Fibroblast of lung (primary cell): Measurements from ENCODE around the gene NFYC. TPM values are rescaled to one million over a fixed set of nuclear protein-coding genes. Genes with fewer than 3 reads are reported as not detected.

Source experiments
- DNase-seq, 2 donors: peaks; one replicate each; pipeline versions ENCODE4 v3.0.0 to v3.0.0-alpha.2; 2010; ENCODE audit warnings: low read depth in 2 of 2
- H2AFZ ChIP-seq: 2 replicates; pipeline ENCODE4 v1.5.1; 2012; ENCODE audit warnings: low read length, control low read depth, inconsistent platforms
- H3K27ac ChIP-seq: 2 replicates; pipeline ENCODE4 v1.5.1; 2011; ENCODE audit warnings: low read length, control low read depth; ENCODE audit not compliant: insufficient read depth
- H3K27me3 ChIP-seq: 2 replicates; pipeline ENCODE4 v1.5.1; 2011; ENCODE audit warnings: mild to moderate bottlenecking, low read length; ENCODE audit not compliant: control insufficient read depth, insufficient read depth
- H3K36me3 ChIP-seq: 2 replicates; pipeline ENCODE4 v1.5.1; 2011; ENCODE audit warnings: low read length; ENCODE audit not compliant: control insufficient read depth, insufficient read depth
- H3K4me1 ChIP-seq: 2 replicates; pipeline ENCODE4 v1.5.1; 2011; ENCODE audit warnings: low read length; ENCODE audit not compliant: control insufficient read depth, insufficient read depth; ENCODE audit errors: extremely low read depth
- H3K4me2 ChIP-seq: 2 replicates; pipeline ENCODE4 v1.5.1; 2011; ENCODE audit warnings: low read length, control low read depth; ENCODE audit not compliant: insufficient read depth; ENCODE audit errors: extremely low read depth
- H3K4me3 ChIP-seq, 4 experiments: fragments of 200-600 bp in 1 of 4; sonication (generic) in 1 of 4; replicated peaks in 1 of 4; 2 replicates each; pipeline ENCODE4 v1.5.1; 2011 to 2016; ENCODE audit warnings: low read length in 4 of 4, low read depth in 3 of 4, mild to moderate bottlenecking in 3 of 4, control low read depth in 2 of 4, inconsistent platforms in 1 of 4, mixed read lengths in 1 of 4; ENCODE audit not compliant: insufficient read depth in 1 of 4; ENCODE audit errors: control extremely low read depth in 1 of 4
- H3K79me2 ChIP-seq: 2 replicates; pipeline ENCODE4 v1.5.1; 2012; ENCODE audit warnings: mild to moderate bottlenecking, low read length, inconsistent platforms; ENCODE audit not compliant: control insufficient read depth, insufficient read depth
- H3K9ac ChIP-seq: 2 replicates; pipeline ENCODE4 v1.5.1; 2011; ENCODE audit warnings: mild to moderate bottlenecking, low read length, control low read depth; ENCODE audit not compliant: insufficient read depth
- H3K9me3 ChIP-seq: 2 replicates; pipeline ENCODE4 v1.5.1; 2012; ENCODE audit warnings: low read depth, low read length; ENCODE audit not compliant: control insufficient read depth, insufficient read depth
- H4K20me1 ChIP-seq: 2 replicates; pipeline ENCODE4 v1.5.1; 2011; ENCODE audit warnings: low read length; ENCODE audit not compliant: control insufficient read depth, insufficient read depth; ENCODE audit errors: extremely low read depth
- EZH2 ChIP-seq: IDR thresholded peaks from 2 replicates; pipeline ENCODE4 v1.5.1; 2012; ENCODE audit warnings: low read length, control low read depth, mild to moderate bottlenecking; ENCODE audit errors: missing control alignments
- polyA plus RNA-seq, 2 donors: library from polyadenylated mRNA; depleted of rRNA in 1 of 2; stranded (reverse) in 1 of 2; unstranded in 1 of 2; fragments of >200 nt; gene quantifications; 2 replicates each; pipeline ENCODE4 v1.2.1, GENCODE V29; 2011 to 2012; ENCODE audit warnings: missing spikeins in 1 of 2
- total RNA-seq: library from RNA; depleted of rRNA; stranded (reverse); fragments of >200 nt; gene quantifications from 2 replicates; pipeline ENCODE4 v1.2.1, GENCODE V29; 2014
- TF ChIP-seq, protein P1 (sequence below), 2 donors: IDR thresholded peaks in 1 of 2; conservative IDR thresholded peaks in 1 of 2; 1 replicate in 1 of 2; 2 replicates in 1 of 2; pipeline ENCODE4 v1.5.1; 2011 to 2012; ENCODE audit warnings: low read length in 2 of 2, control low read depth in 1 of 2, inconsistent platforms in 1 of 2, low read depth in 1 of 2, mild to moderate bottlenecking in 1 of 2

The NFYC gene
- total and polyA plus RNA-seq, 2 donors (not counting 1 experiment from before 2014, with no cell fraction given), result 23.8 to 31.0 TPM

DNA sequence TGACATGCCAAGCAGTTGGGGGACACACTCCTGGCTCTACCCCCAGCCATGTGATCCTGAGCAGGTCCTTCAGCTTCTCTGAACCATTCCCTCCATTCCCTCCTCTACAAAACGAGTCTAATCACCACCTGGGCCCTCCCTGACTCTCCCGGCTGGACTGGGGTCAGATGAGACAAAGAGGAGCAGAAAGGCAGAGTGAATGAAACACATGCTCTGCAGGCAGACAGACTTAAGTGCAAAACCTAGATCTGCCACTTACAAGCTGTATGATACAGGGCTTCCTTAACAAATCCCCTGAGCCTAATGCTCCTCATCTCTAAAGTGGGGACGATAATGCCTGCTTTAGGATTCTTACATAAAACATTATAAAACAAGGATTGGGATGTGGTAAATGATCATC, 43.3 kb upstream of the NFYC start:
- Histone ChIP-seq H3K4me3 (no peak overlapping the region), H3K9me3 (no peaks in the 10 kb centered on the region), H2AFZ (no peak overlapping the region), H3K79me2 (no peaks in the 10 kb centered on the region), H3K4me2 (no peak overlapping the region), H4K20me1 (no peaks in the 10 kb centered on the region), H3K36me3 (no peaks in the 10 kb centered on the region), H3K4me1 (no peaks in the 10 kb centered on the region), H3K9ac (no peak overlapping the region), H3K27ac (no peak overlapping the region), H3K27me3 (peaks cover 3% of the 10 kb centered on the region)
- TF ChIP-seq EZH2, result no peak
- TF ChIP-seq, protein P1, sequence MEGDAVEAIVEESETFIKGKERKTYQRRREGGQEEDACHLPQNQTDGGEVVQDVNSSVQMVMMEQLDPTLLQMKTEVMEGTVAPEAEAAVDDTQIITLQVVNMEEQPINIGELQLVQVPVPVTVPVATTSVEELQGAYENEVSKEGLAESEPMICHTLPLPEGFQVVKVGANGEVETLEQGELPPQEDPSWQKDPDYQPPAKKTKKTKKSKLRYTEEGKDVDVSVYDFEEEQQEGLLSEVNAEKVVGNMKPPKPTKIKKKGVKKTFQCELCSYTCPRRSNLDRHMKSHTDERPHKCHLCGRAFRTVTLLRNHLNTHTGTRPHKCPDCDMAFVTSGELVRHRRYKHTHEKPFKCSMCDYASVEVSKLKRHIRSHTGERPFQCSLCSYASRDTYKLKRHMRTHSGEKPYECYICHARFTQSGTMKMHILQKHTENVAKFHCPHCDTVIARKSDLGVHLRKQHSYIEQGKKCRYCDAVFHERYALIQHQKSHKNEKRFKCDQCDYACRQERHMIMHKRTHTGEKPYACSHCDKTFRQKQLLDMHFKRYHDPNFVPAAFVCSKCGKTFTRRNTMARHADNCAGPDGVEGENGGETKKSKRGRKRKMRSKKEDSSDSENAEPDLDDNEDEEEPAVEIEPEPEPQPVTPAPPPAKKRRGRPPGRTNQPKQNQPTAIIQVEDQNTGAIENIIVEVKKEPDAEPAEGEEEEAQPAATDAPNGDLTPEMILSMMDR (conservative IDR thresholded peaks at IDR 0.05 in 1 of 2, IDR thresholded peaks at IDR 0.05 in 1 of 2; ENCODE audit: low read depth in 1 of 2, low read length in 2 of 2), result no peak
- DNase-seq, result no peak

GRCh38 chr1:40648928-40649591, 42.4 kb upstream of the NFYC start:
- H3K9ac ChIP-seq, result no peak overlapping the region
- no peaks in the 10 kb centered on the region for H4K20me1 ChIP-seq
- no peak overlapping the region for H3K4me2 ChIP-seq
- no peak overlapping the region for H2AFZ ChIP-seq
- H3K79me2 ChIP-seq, result no peaks in the 10 kb centered on the region
- H3K9me3 ChIP-seq, result no peaks in the 10 kb centered on the region
- H3K27me3 ChIP-seq, result peaks cover 7% of the 10 kb centered on the region
- no peak overlapping the region for H3K4me3 ChIP-seq
- H3K36me3 ChIP-seq, result no peaks in the 10 kb centered on the region
- H3K4me1 ChIP-seq, result no peaks in the 10 kb centered on the region
- no peak for DNase-seq
- H3K27ac ChIP-seq, result no peak overlapping the region
- TF ChIP-seq EZH2, result no peak
- TF ChIP-seq, protein P1 (conservative IDR thresholded peaks at IDR 0.05 in 1 of 2, IDR thresholded peaks at IDR 0.05 in 1 of 2; ENCODE audit: low read depth in 1 of 2, low read length in 2 of 2), result no peak

DNA sequence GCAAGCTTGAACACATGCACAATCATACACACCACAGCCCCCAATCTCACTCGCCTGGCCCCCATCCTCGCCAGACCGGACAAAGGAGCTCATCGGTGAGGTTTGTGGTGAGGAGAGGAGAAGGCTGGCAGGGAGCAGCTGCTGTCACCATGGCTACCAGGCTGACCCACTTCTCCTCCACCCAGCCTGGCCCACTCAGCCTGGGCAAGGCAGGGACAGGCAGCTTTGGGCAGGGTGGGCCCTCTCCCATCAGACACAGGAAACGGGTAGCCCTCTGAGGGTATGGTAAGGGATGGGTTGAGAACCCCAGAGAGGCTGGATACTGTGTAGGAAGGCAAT, 41.9 kb upstream of the NFYC start:
- Histone ChIP-seq H2AFZ (no peak overlapping the region), H3K4me2 (no peak overlapping the region), H3K9ac (no peak overlapping the region), H4K20me1 (no peaks in the 10 kb centered on the region), H3K36me3 (no peaks in the 10 kb centered on the region), H3K9me3 (no peaks in the 10 kb centered on the region), H3K4me3 (no peak overlapping the region), H3K27me3 (peaks cover 12% of the 10 kb centered on the region), H3K4me1 (no peaks in the 10 kb centered on the region), H3K79me2 (no peaks in the 10 kb centered on the region), H3K27ac (no peak overlapping the region)
- TF ChIP-seq, protein P1 (conservative IDR thresholded peaks at IDR 0.05 in 1 of 2, IDR thresholded peaks at IDR 0.05 in 1 of 2; ENCODE audit: low read depth in 1 of 2, low read length in 2 of 2), result no peak
- no peak for TF ChIP-seq EZH2
- DNase-seq, result no peak
